Measurements from ENCODE around the gene GAS6. TPM values are rescaled to one million over a fixed set of nuclear protein-coding genes. Genes with fewer than 3 reads are reported as not detected.

The GAS6 gene
- total RNA-seq, 1 donor from 2014 or later: 11.5 TPM

DNA sequence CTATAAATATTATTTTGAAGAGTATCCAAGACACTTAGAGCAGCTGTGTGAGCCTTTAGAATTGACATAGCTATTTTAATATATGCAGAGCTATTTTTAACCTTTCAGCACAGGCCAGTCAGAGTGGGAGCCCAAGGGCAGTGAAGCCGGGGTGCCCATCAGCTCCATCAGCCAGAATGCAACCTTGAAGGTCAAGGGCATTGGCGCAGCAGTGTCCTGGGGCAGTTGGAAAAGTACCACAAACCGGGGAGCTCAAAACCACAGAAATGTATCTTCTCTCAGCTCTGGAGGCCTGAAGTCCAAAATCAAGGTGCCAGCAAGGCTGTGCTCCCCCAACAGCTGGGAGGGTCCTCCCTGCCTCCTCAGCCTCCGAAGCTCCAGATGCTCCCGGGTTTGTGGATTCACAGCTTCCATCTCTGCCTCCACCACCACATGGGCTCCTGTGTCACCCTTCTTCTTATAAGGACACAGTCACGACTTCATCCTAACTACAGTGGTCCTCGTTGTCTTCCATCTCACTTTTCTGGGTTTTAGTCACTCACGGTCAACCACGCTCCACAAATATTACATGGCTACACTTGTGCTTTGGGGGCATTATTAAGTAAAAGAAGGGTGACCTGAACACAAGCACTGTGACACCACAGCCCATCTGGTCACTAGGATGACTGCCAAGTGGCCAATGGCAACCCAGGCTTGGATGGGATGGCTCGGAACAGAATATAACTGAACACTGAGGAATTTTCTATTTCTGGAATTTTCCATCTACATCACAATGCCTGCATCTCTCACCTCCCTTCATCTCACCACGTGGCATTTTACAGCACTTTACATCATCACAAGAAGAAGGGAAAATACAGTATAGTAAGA, 15.9 kb upstream of the GAS6 start:
- Mint-ChIP-seq H3K9me3 (ENCODE audit: low read depth) (no peaks in the 10 kb centered on the region), H3K27me3 (peaks cover 4% of the 10 kb centered on the region), H3K36me3 (ENCODE audit: insufficient read depth) (no peaks in the 10 kb centered on the region), H3K4me1 (ENCODE audit: low read depth) (peaks cover 12% of the 10 kb centered on the region), H3K4me3 (ENCODE audit: low read depth) (no peak overlapping the region), H3K27ac (no peak overlapping the region)
- DNase-seq (ENCODE audit: low spot score, unreplicated experiment): no peak
- TF ChIP-seq, protein P1, sequence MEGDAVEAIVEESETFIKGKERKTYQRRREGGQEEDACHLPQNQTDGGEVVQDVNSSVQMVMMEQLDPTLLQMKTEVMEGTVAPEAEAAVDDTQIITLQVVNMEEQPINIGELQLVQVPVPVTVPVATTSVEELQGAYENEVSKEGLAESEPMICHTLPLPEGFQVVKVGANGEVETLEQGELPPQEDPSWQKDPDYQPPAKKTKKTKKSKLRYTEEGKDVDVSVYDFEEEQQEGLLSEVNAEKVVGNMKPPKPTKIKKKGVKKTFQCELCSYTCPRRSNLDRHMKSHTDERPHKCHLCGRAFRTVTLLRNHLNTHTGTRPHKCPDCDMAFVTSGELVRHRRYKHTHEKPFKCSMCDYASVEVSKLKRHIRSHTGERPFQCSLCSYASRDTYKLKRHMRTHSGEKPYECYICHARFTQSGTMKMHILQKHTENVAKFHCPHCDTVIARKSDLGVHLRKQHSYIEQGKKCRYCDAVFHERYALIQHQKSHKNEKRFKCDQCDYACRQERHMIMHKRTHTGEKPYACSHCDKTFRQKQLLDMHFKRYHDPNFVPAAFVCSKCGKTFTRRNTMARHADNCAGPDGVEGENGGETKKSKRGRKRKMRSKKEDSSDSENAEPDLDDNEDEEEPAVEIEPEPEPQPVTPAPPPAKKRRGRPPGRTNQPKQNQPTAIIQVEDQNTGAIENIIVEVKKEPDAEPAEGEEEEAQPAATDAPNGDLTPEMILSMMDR (IDR thresholded peaks at IDR 0.05; ENCODE audit: unreplicated experiment): no peak

DNA sequence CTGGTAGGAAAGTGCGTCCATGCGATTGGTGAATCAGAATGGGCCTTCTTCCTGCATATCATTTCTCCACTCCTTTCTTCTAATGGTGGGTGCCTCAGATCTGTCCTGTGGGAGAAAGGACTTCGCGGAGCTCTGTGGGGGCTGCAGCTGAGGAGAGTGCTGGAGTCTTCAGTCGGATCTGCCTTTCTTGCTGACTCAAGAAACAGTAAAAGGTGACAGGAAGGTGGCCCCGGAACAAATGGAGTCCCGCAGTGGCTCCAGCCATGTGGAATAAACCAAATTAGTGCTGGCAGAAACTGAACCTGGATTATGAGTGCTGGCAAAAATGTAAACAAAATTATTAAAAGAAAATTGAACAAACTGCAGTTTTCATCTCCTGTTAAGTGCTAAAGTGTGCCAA, 15.1 kb upstream of the GAS6 start:
- TF ChIP-seq, protein P1 (IDR thresholded peaks at IDR 0.05; ENCODE audit: unreplicated experiment): no peak
- DNase-seq (ENCODE audit: low spot score, unreplicated experiment): no peak
- Mint-ChIP-seq H3K9me3 (ENCODE audit: low read depth) (no peaks in the 10 kb centered on the region), H3K4me1 (ENCODE audit: low read depth) (peaks cover 12% of the 10 kb centered on the region), H3K27ac (no peak overlapping the region), H3K36me3 (ENCODE audit: insufficient read depth) (no peaks in the 10 kb centered on the region), H3K4me3 (ENCODE audit: low read depth) (no peak overlapping the region), H3K27me3 (peaks cover 4% of the 10 kb centered on the region)

DNA sequence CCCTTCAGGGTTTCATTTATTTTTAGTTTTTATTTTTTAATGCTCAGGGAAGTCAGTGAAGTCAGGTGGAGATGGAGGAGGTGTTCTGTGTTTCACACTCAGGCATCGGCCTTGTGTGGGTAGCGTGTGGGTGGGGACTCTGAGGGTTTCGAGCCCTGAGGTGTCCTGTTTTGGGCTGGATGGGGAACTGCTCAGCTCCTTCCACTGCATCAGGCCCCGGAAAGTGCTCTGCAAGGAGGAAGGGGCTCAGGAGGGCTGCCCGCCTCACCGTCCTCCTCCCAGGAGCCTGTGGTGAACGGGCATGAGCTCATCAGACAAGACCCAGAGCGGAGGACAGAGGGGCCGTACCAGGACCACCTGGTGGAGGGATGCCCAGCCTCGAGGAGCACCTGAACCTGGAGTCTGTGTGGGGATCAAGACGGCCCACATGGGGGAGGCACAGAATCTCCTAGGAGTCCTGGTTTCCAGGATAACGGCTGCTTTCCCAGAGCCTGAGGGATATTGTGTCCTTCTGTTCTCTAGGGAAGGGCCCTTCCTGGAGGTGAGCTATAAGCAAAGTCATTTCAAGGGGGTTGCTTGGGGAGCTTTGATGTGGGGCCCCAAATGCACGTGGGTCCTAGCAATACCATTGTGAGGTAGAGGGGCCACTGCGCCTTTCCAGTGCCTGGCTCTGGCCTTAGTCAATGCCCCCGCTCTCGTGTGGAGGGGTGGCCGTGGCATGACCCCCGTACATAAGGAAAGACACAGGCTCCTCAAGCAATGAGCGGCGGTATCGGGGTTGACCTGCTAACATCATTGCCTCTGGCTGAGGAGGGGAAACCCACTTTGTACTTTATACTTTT, 13.5 kb upstream of the GAS6 start:
- Mint-ChIP-seq H3K4me3 (ENCODE audit: low read depth) (no peak overlapping the region), H3K9me3 (ENCODE audit: low read depth) (no peaks in the 10 kb centered on the region), H3K27ac (no peak overlapping the region), H3K36me3 (ENCODE audit: insufficient read depth) (no peaks in the 10 kb centered on the region), H3K27me3 (peaks cover 12% of the 10 kb centered on the region), H3K4me1 (ENCODE audit: low read depth) (peaks cover 10% of the 10 kb centered on the region)
- no peak for DNase-seq (ENCODE audit: low spot score, unreplicated experiment)
- TF ChIP-seq, protein P1 (IDR thresholded peaks at IDR 0.05; ENCODE audit: unreplicated experiment): no peak

DNA sequence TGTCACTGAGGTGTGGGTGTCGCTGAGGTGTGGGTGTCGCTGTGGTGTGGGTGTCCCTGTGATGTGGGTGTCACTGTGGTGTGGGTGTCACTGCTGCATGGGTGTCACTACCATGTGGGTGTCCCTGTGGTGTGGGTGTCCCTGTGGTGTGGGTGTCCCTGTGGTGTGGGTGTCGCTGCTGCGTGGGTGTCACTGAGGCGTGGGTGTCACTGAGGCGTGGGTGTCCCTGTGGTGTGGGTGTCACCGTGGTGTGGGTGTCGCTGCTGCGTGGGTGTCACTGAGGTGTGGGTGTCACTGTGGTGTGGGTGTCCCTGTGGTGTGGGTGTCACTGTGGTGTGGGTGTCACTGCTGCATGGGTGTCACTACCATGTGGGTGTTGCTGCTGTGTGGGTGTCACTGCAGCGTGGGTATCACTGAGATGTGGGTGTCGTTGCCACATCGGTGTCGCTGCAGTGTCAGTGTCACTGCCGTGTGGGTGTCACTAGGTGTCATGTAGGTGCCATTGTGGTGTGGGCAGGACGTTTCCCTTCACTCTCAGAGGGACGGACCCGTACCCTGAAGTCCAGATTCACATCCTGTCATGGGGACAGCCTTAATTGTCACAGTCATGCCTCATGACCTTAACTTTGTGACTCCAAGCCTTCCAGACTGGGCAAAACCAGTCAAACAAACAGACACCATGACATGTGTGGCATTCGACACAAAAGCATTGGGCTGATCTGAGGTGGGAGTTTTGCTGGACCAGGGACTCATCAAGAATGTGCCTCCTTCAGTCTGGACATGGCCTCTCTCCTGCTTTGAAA, 12.7 kb upstream of the GAS6 start:
- Mint-ChIP-seq H3K36me3 (ENCODE audit: insufficient read depth) (no peaks in the 10 kb centered on the region), H3K27ac (no peak overlapping the region), H3K4me3 (ENCODE audit: low read depth) (no peak overlapping the region), H3K27me3 (peaks cover 12% of the 10 kb centered on the region), H3K4me1 (ENCODE audit: low read depth) (peaks cover 3% of the 10 kb centered on the region), H3K9me3 (ENCODE audit: low read depth) (no peaks in the 10 kb centered on the region)
- DNase-seq (ENCODE audit: low spot score, unreplicated experiment): no peak
- TF ChIP-seq, protein P1 (IDR thresholded peaks at IDR 0.05; ENCODE audit: unreplicated experiment): no peak

DNA sequence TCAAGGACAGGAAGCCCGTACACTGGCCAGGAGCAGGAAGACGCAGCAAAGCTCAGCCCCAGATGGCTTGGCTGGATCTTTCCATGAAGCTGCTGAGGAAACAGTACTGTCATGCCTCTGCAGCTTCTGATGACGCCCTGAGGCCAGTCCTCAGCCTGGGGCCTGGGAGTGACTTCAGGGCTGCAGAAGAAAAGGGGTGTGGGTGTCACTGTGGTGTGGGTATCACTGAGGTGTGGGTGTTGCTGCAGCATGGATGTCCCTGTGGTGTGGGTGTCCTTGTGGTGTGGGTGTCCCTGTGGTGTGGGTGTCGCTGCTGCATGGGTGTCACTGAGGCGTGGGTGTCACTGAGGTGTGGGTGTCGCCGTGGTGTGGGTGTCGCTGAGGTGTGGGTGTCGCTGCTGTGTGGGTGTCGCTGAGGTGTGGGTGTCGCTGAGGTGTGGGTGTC, 12.0 kb upstream of the GAS6 start:
- Mint-ChIP-seq H3K36me3 (ENCODE audit: insufficient read depth) (no peaks in the 10 kb centered on the region), H3K9me3 (ENCODE audit: low read depth) (no peaks in the 10 kb centered on the region), H3K27ac (no peak overlapping the region), H3K27me3 (peaks cover 12% of the 10 kb centered on the region), H3K4me3 (ENCODE audit: low read depth) (no peak overlapping the region), H3K4me1 (ENCODE audit: low read depth) (no peaks in the 10 kb centered on the region)
- DNase-seq (ENCODE audit: low spot score, unreplicated experiment): no peak
- TF ChIP-seq, protein P1 (IDR thresholded peaks at IDR 0.05; ENCODE audit: unreplicated experiment): no peak
